A673 (cell line): ENCODE measurements around the gene PDGFRB.

ENCODE experiments used
- CTCF ChIP-seq: fragments of 300-800, 200-600 bp; sonication (generic); conservative IDR thresholded peaks from 2 replicates; pipeline ENCODE4 v1.5.1; 2017; ENCODE audit warnings: low read depth, mild to moderate bottlenecking, antibody characterized with exemption, low read length, moderate library complexity, mixed read lengths
- EZH2 ChIP-seq: fragments of 200-600 bp; sonication (generic); IDR thresholded peaks from 2 replicates; pipeline ENCODE4 v1.6.1; 2017; ENCODE audit warnings: borderline replicate concordance, low read depth, mild to moderate bottlenecking, mixed read lengths, antibody characterized with exemption, low read length; ENCODE audit not compliant: poor library complexity, severe bottlenecking

- no peak for TF ChIP-seq CTCF
- no peak for TF ChIP-seq EZH2
Measured at GRCh38 chr5:150112201-150113046, 43.2 kb downstream of the PDGFRB start.
